NCI-H2171 (cell line): ENCODE measurements around the gene BTBD18.

ENCODE experiments used
- DNase-seq: peaks from one replicate; lab custom pipeline; 2025; lab: John Stamatoyannopoulos, UW

Gene BTBD18

DNA sequence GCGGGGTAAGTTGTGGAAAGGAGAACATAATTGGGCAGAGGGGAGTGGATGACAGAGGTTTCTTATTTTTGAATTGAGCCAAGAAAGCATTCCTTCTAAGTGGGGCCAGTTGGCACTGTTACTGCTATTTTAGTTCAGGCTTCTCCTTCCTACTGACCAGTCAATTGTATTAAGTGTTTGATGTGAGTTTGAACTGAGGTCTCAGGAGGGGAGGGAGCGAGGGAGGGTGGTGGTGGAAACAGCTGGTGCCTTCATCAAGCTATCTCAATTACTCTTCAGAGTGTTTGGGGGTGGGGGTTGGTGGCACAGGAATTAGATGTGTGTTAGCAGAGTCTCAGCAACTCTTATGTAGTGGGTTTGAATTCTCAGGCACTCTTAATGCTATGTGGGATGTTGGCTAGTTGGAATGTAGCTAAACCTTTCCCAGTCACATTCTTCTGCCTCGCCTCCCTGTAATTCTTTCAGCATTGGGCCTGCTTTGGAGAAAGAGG, 24.5 kb upstream of the BTBD18 start:
- DNase-seq, result no peak

GRCh38 chr11:57775491-57775890, 23.9 kb upstream of the BTBD18 start:
- DNase-seq, result no peak

GRCh38 chr11:57773026-57773598, 21.5 kb upstream of the BTBD18 start:
- DNase-seq, result no peak

DNA sequence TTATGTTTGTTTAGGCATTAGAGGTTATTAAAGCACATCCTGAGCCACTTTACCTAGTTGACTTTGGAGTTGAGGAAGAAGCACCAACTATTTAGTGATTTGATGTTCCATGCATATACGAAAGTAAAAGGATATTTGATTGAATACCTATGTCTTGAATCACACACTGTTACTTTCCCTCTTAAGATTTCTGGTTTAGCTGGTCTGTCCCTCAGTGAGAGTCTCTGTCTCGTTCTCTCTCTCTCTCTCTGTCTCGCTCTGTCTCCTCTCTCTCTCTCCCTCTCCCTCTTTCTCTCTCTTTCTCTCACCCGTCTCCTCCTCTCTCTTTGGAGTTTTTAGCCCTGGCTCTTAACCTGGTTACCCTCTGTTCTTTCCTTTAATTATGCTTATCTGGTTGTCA, 20.9 kb upstream of the BTBD18 start:
- DNase-seq, result no peak

DNA sequence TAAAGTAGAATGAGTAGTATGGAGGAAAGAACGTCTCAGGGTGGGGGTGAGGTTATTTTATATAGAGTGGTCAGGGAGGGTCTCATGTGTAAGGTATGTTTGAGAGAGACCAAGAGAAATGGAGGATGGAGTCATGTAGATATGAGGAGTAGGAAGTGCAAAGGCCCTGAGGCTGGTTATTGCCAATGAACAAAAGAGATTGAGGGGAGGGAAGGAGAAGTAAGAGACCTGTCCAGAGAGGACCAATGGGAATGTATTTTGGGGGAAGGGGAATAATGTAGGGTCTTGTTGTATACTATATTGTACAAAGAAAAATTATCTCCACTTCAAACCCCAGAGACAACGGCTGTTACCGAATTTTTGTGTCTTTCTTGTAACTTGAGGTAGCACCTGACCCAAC, 19.7 kb upstream of the BTBD18 start:
- no peak for DNase-seq

- DNase-seq, result no peak
These were observed 19.2 kb upstream of the BTBD18 start for GRCh38 chr11:57770793-57771192.

DNA sequence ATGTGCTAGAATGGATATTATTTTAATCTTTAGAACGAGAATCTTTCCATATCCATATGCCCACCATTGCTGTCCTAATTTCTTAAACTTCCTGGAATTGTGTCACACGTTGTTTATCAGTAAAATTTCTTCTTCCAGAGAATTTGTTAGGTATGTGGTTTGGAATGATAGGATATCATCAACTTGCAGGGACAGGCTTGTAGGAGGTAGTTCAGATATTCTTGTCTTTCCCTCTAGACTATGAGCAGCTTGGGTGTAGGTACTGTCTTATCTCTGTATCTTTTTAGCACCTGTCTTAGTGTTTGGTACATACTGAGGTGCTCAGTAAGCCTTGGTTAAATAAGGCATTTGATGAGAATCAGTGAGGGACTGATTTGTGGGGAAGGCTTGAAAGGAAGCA, 13.4 kb upstream of the BTBD18 start:
- DNase-seq, result no peak

- DNase-seq, result no peak
These were observed 12.9 kb upstream of the BTBD18 start for GRCh38 chr11:57764566-57764965.

DNA sequence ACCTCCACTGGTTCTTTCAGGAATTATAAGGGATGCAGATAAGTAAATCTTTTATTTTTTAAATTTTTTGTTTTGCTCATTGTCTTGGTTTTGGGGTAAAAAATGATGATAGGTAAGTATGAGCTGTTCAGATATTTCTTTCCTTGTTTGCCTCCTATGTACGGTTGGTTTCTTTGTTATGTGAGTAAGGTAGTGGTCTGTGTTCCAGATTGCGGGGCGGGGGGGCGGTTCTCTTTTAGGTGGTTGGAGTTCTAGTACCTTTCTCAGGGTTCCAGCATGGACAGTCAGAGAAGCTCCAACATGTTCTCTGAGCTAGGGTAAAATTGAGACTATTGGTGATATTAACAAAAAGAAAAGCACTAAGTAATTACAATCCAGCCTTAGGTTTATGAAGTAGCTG, 12.4 kb upstream of the BTBD18 start:
- no peak for DNase-seq

DNA sequence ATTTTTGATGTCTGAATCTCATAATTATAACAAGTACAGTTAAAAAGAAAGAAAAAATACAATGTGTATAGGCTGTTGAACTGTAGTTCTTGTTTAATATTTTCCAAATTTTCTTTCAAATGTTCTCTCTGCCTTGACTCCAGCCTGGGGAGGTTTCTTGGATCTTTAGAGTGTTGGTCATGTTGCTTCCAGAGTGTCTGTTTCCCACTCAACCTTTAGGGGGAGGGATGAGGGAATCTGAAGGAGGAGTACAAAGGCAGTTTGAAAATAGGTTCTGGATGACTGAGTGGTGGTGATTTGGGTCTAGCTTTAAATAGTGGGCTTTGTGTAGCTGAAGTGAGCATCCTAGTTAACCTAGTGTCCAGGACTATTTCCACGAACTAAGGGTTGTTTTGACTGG, 11.9 kb upstream of the BTBD18 start:
- no peak for DNase-seq

DNA sequence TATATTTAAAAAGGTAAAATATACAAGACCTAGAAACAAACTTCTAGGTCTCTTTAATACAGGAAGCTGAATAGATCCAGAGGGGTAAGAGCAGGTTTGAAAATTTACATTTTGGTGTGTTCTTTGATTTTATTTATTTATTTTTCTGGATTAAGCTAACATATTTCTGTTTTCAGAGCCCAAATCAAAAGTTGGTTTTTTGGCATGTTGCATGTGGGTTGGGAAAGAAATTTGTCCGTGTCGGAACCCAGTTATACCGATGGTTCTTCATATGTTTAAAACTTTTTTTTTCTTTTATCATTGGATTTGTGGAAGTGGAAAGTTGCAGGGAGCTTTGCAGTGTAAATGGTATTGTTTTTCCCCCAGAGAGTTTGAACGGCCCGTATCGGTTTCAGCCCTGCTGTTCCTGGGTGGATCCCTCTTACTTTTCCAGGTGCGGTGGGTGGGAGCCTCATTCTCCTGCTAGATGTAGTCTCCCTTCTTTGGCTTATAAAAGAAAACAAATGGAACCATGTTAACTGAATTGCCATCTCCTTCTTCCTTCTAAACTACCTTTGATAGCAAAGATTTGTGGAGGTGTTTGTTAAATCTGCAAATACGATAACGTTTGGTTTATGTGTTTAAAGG, 10.7 kb upstream of the BTBD18 start:
- peak; percentile 29 for DNase-seq

DNA sequence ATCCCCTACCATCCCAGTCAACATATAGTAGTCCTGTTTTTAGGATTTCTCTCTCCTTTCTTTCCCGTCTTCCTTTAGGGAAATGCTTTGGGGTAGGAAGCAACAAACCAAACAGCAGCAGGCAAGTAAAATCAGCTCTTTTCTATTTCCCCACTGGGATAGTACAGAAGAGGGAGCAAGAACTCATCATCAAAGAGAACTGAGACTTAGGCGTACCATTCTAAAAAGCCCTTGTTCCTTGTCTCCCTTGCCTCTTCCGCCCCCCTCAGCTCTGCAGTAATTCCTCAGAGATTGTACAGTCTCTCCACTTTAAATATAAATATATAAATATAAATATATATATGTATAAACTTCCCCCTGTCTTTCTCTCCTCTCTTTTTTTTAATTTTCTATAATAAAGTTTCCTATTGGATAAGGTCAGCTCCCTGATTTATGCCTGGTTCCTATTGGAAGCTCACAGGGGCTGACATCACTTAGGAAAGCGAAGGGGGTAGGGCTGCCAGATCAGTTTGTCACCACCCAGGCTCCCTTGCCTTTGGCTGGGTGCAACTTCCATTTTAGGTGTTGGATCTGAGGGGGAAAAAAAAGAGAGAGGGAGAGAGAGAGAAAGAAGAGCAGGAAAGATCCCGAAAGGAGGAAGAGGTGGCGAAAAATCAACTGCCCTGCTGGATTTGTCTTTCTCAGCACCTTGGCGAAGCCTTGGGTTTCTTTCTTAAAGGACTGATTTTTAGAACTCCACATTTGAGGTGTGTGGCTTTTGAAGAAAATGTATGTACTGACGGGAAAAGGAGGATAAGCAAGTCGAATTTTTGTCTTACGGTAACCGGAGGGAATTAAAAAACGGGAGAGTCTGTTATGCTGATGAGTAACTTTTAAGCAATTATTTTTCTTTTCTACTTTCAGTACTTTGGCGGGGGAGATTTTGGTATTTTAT, 9.9 kb upstream of the BTBD18 start, which contains the start of gene CTNND1:
Gene CTNND1, plus strand, starts transcription at position 502 of the 934 bp plus-strand sequence. CDS start 29,677 bp downstream, outside the sequence.
- peak; percentile 79 for DNase-seq

DNA sequence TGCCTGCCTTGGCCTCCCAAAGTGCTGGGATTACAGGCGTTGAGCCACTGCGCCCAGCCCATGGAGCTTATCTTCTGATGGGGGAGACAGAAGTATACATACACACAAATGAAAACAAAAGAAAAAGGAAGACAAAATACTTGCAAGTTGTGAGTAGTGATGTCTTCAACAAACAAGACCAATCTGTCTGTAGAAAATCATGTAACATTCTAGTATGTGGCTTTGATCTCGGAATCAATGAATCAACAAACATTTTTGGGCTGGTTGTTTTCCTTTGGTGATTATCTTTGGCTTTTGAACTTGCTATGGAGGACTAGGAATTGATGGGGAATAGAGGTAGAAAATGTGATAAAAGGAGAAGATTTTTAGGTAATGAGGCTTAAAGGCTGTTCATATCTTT, 6.6 kb upstream of the BTBD18 start:
- DNase-seq, result no peak

GRCh38 chr11:57752954-57753353, 1.3 kb upstream of the BTBD18 start:
- no peak for DNase-seq

GRCh38 chr11:57751176-57751575, 443 bp downstream of the BTBD18 start:
- DNase-seq, result no peak

GRCh38 chr11:57746920-57747319, 4.7 kb downstream of the BTBD18 start:
- no peak for DNase-seq

- no peak for DNase-seq
These were observed 6.4 kb downstream of the BTBD18 start for GRCh38 chr11:57745206-57745605.

DNA sequence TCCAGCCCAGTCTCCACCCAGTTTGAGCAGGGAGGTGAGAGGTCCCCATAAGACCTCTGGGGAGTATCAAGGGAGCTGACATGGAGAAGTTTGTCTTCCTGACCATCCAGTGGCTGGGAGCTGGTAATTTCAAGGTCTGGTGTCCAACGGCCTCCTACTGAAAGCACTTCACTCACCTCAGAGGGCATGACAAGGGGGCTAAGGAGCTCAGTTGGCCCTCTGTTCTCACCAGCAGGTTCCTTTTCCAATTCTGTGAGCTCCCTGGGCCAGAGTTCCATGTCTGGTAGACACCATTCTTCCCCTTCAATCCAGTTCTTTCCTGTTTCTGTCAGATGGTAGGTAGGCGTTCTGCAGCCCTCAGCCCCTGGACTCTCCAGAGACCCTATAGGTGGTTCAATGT, 7.3 kb downstream of the BTBD18 start:
- no peak for DNase-seq

GRCh38 chr11:57742087-57742452, 9.5 kb downstream of the BTBD18 start:
- no peak for DNase-seq

GRCh38 chr11:57741132-57742086, 10.2 kb downstream of the BTBD18 start, which contains the start of gene SELENOH:
Gene SELENOH, plus strand, starts transcription at chr11:57741491. Its CDS starts 105 bp downstream, at chr11:57741596.
- peak; percentile 89 for DNase-seq

DNA sequence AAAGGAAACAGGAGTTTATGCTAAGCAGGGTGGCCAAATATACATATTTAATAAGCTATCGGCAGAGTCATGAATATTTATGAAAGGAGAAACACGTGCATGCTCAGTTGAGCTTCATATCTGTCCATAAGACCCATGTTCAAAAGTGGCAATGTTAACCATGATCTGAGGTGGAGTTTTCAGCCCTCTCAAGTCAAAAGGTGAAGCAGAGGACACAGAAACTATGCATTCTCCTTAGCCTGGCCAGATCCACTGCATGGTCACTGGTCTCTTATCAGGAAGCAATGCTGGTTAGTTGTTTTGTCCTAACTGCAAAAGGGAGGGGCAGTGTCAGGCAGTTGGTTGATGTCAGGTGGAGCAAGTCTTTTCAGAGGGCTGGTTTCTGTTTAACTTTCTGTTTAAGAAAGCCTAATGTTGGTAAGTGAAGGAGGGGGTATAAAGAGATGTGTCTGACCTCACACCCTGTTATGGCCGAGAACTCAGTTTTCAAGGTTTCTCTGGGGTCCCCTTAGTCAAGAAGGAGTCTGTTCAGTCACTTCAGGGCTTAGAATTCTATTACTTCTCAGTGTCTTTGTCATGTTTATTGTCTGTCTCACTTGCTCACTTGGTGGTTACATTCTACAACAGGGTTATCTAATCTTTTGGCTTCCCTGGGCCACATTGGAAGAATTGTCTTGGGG, 15.9 kb downstream of the BTBD18 start:
- no peak for DNase-seq
